H1 (cell line): ENCODE results near the gene CACNA1E. TPM values are rescaled to one million over a fixed set of nuclear protein-coding genes. Genes with fewer than 3 reads are reported as not detected.

Experiments used
- CTCF ChIA-PET: fragments of 300-600 bp; sonication (Branson Sonifier 250); formaldehyde crosslinking; loops from one replicate; lab custom pipeline; 2021; ENCODE audit not compliant: partially characterized antibody; lab: Charles Lee
- POLR2A ChIA-PET: fragments of 300-600 bp; sonication (Branson Sonifier 250); formaldehyde crosslinking; loops from one replicate; lab custom pipeline; 2021; ENCODE audit warnings: inconsistent platforms; ENCODE audit not compliant: partially characterized antibody; lab: Charles Lee
- DNase-seq, 2 experiments: peaks; one replicate each; pipeline versions ENCODE4 v3.0.0 to v3.0.0-alpha.2; 2010 to 2022; ENCODE audit warnings: low spot score in 2 of 2, low read depth in 1 of 2, mixed read lengths in 1 of 2
- FAIRE-seq: peaks from 2 replicates; lab custom pipeline; 2011; peaks lifted over from hg19 to GRCh38; lab: Jason Lieb, UNC
- H2AFZ ChIP-seq: 2 replicates; pipeline ENCODE4 v1.8.1; 2012; ENCODE audit warnings: low read length, inconsistent platforms
- H2AK5ac ChIP-seq: 2 replicates; pipeline ENCODE4 v1.6.1; 2013; ENCODE audit warnings: low read depth, low read length
- H2BK120ac ChIP-seq: replicated peaks from 2 replicates; pipeline ENCODE3; 2013; ENCODE audit warnings: low read depth, low read length, inconsistent platforms
- H2BK12ac ChIP-seq: 2 replicates; pipeline ENCODE4 v1.6.1; 2013; ENCODE audit warnings: low read depth, low read length
- H2BK15ac ChIP-seq: 2 replicates; pipeline ENCODE4 v1.6.1; 2013; ENCODE audit warnings: low read length
- H2BK20ac ChIP-seq: 2 replicates; pipeline ENCODE4 v1.6.1; 2013; ENCODE audit warnings: low read length
- H2BK5ac ChIP-seq: 2 replicates; pipeline ENCODE4 v1.6.1; 2013; ENCODE audit warnings: low read depth, low read length
- H3K14ac ChIP-seq: 2 replicates; pipeline ENCODE4 v1.6.1; 2013; ENCODE audit warnings: inconsistent platforms; ENCODE audit not compliant: insufficient read length
- H3K18ac ChIP-seq: 2 replicates; pipeline ENCODE4 v1.6.1; 2013; ENCODE audit warnings: low read length; ENCODE audit errors: extremely low read depth
- H3K23ac ChIP-seq: 2 replicates; pipeline ENCODE4 v1.6.1; 2013; ENCODE audit warnings: inconsistent platforms; ENCODE audit not compliant: insufficient read length
- H3K23me2 ChIP-seq: 2 replicates; pipeline ENCODE4 v1.6.1; 2013; ENCODE audit warnings: low read depth, low read length
- H3K27ac ChIP-seq: 2 replicates; pipeline ENCODE4 v1.6.1; 2011; ENCODE audit warnings: low read depth, low read length, inconsistent platforms
- H3K27me3 ChIP-seq, 4 experiments: replicated peaks in 1 of 4; 1 replicate in 1 of 4; 2 replicates in 3 of 4; pipeline versions ENCODE4 v1.6.1 to v1.8.1; 2011 to 2013; ENCODE audit warnings: low read length in 3 of 4, mild to moderate bottlenecking in 3 of 4, inconsistent platforms in 2 of 4, mixed read lengths in 2 of 4, moderate library complexity in 1 of 4; ENCODE audit not compliant: control insufficient read depth in 3 of 4, insufficient read depth in 3 of 4; ENCODE audit errors: extremely low read depth in 1 of 4
- H3K36me3 ChIP-seq, 4 experiments: 2 replicates each; pipeline versions ENCODE4 v1.6.1 to v1.8.1; 2011 to 2013; ENCODE audit warnings: mild to moderate bottlenecking in 4 of 4, low read length in 3 of 4, moderate library complexity in 2 of 4, control low read depth in 1 of 4, inconsistent platforms in 1 of 4; ENCODE audit not compliant: insufficient read depth in 4 of 4, control insufficient read depth in 2 of 4
- H3K4ac ChIP-seq: replicated peaks from 2 replicates; pipeline ENCODE3; 2013; ENCODE audit warnings: low read length, low read depth, mixed read lengths, inconsistent platforms; ENCODE audit not compliant: insufficient read length
- H3K4me1 ChIP-seq, 4 experiments: replicated peaks in 1 of 4; 1 replicate in 1 of 4; 2 replicates in 3 of 4; pipeline versions ENCODE4 v1.6.1 to v1.8.1; 2011 to 2013; ENCODE audit warnings: low read length in 3 of 4, inconsistent platforms in 2 of 4, mixed read lengths in 1 of 4; ENCODE audit not compliant: insufficient read depth in 4 of 4, control insufficient read depth in 3 of 4
- H3K4me2 ChIP-seq, 2 experiments: 2 replicates each; pipeline versions ENCODE4 v1.6.1 to v1.8.1; 2011 to 2013; ENCODE audit warnings: low read depth in 2 of 2, low read length in 2 of 2, control low read depth in 1 of 2, inconsistent platforms in 1 of 2, mild to moderate bottlenecking in 1 of 2; ENCODE audit not compliant: insufficient read depth in 1 of 2
- H3K4me3 ChIP-seq, 4 experiments: fragments of 200-600, 300-600 bp in 1 of 4; sonication (generic), shearing (Covaris generic), sonication (Bioruptor Twin) in 1 of 4; 2 replicates each; pipeline versions ENCODE4 v1.5.1 to v1.8.1; 2011 to 2016; ENCODE audit warnings: low read length in 4 of 4, low read depth in 3 of 4, control low read depth in 2 of 4, inconsistent platforms in 2 of 4, mild to moderate bottlenecking in 2 of 4, mixed read lengths in 1 of 4, moderate library complexity in 1 of 4; ENCODE audit not compliant: insufficient read depth in 2 of 4; ENCODE audit errors: extremely low read depth in 1 of 4
- H3K56ac ChIP-seq: replicated peaks from 2 replicates; pipeline ENCODE3; 2013; ENCODE audit warnings: low read depth, mild to moderate bottlenecking, mixed read lengths, low read length, inconsistent platforms; ENCODE audit not compliant: insufficient read length
- H3K79me1 ChIP-seq: 2 replicates; pipeline ENCODE4 v1.6.1; 2013; ENCODE audit warnings: low read depth, low read length, control low read depth
- H3K79me2 ChIP-seq, 2 experiments: 2 replicates each; pipeline versions ENCODE4 v1.6.1 to v1.8.1; 2012 to 2013; ENCODE audit warnings: low read length in 2 of 2, mild to moderate bottlenecking in 2 of 2, inconsistent platforms in 1 of 2; ENCODE audit not compliant: insufficient read depth in 2 of 2, control insufficient read depth in 1 of 2
- H3K9ac ChIP-seq, 4 experiments: replicated peaks in 1 of 4; 1 replicate in 1 of 4; 2 replicates in 3 of 4; pipeline versions ENCODE4 v1.6.1 to v1.8.1; 2011 to 2013; ENCODE audit warnings: low read depth in 3 of 4, low read length in 3 of 4, control low read depth in 2 of 4, mild to moderate bottlenecking in 2 of 4, moderate library complexity in 2 of 4, inconsistent platforms in 1 of 4; ENCODE audit errors: extremely low read depth in 1 of 4
- H3K9me3 ChIP-seq, 2 experiments: 2 replicates each; pipeline versions ENCODE4 v1.6.1 to v1.8.1; 2012 to 2013; ENCODE audit warnings: mild to moderate bottlenecking in 2 of 2, moderate library complexity in 2 of 2, control low read depth in 1 of 2, inconsistent platforms in 1 of 2, low read depth in 1 of 2, low read length in 1 of 2, mixed read lengths in 1 of 2; ENCODE audit not compliant: insufficient read depth in 2 of 2
- H4K20me1 ChIP-seq, 2 experiments: replicated peaks in 1 of 2; 2 replicates each; pipeline versions ENCODE3 to v1.8.1; 2011 to 2013; ENCODE audit warnings: inconsistent platforms in 2 of 2, low read length in 2 of 2, mild to moderate bottlenecking in 1 of 2; ENCODE audit not compliant: insufficient read depth in 2 of 2, control insufficient read depth in 1 of 2
- H4K5ac ChIP-seq: 2 replicates; pipeline ENCODE4 v1.6.1; 2013; ENCODE audit warnings: low read length, low read depth, mixed read lengths, inconsistent platforms; ENCODE audit not compliant: insufficient read length
- H4K8ac ChIP-seq: 2 replicates; pipeline ENCODE4 v1.8.0; 2013; ENCODE audit warnings: mild to moderate bottlenecking, moderate library complexity, low read length, inconsistent platforms; ENCODE audit not compliant: insufficient read depth; ENCODE audit errors: extremely low read depth
- H4K91ac ChIP-seq: replicated peaks from 2 replicates; pipeline ENCODE3; 2013; ENCODE audit warnings: low read length, mixed read lengths, inconsistent platforms; ENCODE audit not compliant: insufficient read length
- EP300 ChIP-seq, 2 experiments: IDR thresholded peaks; 1 replicate in 1 of 2; 2 replicates in 1 of 2; pipeline ENCODE4 v1.6.1; 2011 to 2012; ENCODE audit warnings: low read depth in 2 of 2, low read length in 2 of 2, mild to moderate bottlenecking in 2 of 2, borderline replicate concordance in 1 of 2, inconsistent platforms in 1 of 2, moderate library complexity in 1 of 2
- WGBS, 2 experiments: shearing (Covaris generic) in 1 of 2; methylation state at CpG; one replicate each; pipeline versions ENCODE4 v1.1.6 to v1.1.7; 2013 to 2015; ENCODE audit warnings: low lambda C conversion rate in 2 of 2, mixed read lengths in 2 of 2, inconsistent platforms in 1 of 2, low coverage in 1 of 2, missing lambda C conversion rate in 1 of 2; ENCODE audit not compliant: insufficient replicate concordance in 2 of 2, insufficient coverage in 1 of 2, insufficient read length in 1 of 2; ENCODE audit errors: extremely low coverage in 1 of 2, missing lambda C conversion rate in 1 of 2; 5-methylcytosine and 5-hydroxymethylcytosine counted together
- polyA plus RNA-seq, 7 experiments: library from polyadenylated mRNA; depleted of rRNA in 3 of 7; stranded (reverse) in 5 of 7; unstranded in 2 of 7; fragments of >200 nt in 5 of 7; fragments of 200-250 nt in 2 of 7; gene quantifications; 1 replicate in 5 of 7; 2 replicates in 1 of 7; 4 replicates in 1 of 7; pipeline versions ENCODE4 v1.2.1 to v1.2.3, GENCODE V29; 2011 to 2013; ENCODE audit warnings: missing spikeins in 2 of 7, mixed read lengths in 2 of 7
- total RNA-seq: library from RNA; stranded (reverse); fragmentation: NEBNext Ultra II Directional; extraction: Animal tissue kit (Norgen Biotek cat#: 25700); gene quantifications from 2 replicates; pipeline ENCODE4 v1.2.1, GENCODE V29; 2021

The CACNA1E gene
- total and polyA plus RNA-seq, 2 of the 8 experiments (the other 6 are each of a cell fraction or from before 2014, with no cell fraction given), result 0.98 to 1.3 TPM

DNA sequence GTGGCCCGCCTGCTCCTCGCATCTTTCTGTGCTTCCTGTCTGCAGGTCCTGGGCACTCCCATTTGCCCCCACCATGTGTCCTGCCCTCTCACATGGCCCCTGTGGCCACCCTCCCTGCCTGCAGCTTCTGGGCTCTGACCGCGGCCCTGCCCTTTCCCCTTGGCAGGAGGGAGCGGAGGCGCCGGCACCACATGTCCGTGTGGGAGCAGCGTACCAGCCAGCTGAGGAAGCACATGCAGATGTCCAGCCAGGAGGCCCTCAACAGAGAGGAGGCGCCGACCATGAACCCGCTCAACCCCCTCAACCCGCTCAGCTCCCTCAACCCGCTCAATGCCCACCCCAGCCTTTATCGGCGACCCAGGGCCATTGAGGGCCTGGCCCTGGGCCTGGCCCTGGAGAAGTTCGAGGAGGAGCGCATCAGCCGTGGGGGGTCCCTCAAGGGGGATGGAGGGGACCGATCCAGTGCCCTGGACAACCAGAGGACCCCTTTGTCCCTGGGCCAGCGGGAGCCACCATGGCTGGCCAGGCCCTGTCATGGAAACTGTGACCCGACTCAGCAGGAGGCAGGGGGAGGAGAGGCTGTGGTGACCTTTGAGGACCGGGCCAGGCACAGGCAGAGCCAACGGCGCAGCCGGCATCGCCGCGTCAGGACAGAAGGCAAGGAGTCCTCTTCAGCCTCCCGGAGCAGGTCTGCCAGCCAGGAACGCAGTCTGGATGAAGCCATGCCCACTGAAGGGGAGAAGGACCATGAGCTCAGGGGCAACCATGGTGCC is 249.1 kb downstream of the CACNA1E start:
- Histone ChIP-seq H2AFZ (no peak overlapping the region), H2BK5ac (no peak overlapping the region), H3K14ac (no peak overlapping the region), H2AK5ac (no peak overlapping the region), H3K4me3 (no peak overlapping the region), H3K23me2 (no peaks in the 10 kb centered on the region; the same call in 1 of the 2 replicates), H3K9me3 (no peaks in the 10 kb centered on the region), H3K23ac (no peak overlapping the region), H4K20me1 (no peaks in the 10 kb centered on the region), H3K56ac (no peak overlapping the region), H3K4me2 (no peak overlapping the region), H3K18ac (no peak overlapping the region), H3K79me1 (no peaks in the 10 kb centered on the region), H3K27ac (no peak overlapping the region), H4K5ac (no peak overlapping the region), H3K9ac (no peak overlapping the region), H3K79me2 (no peaks in the 10 kb centered on the region), H2BK120ac (no peak overlapping the region), H3K4me1 (no peaks in the 10 kb centered on the region; a peak in 1 of 7 replicates), H3K36me3 (no peaks in the 10 kb centered on the region), H3K4ac (no peak overlapping the region), H4K91ac (no peak overlapping the region), H2BK20ac (no peak overlapping the region), H3K27me3 (no peaks in the 10 kb centered on the region), H2BK12ac (no peak overlapping the region), H4K8ac (no peak overlapping the region; the same call in 1 of the 2 replicates), H2BK15ac (no peak overlapping the region)
- 97% methylated on average over 22 of the region's 31 CpGs; no CpG with 5 or more reads in 1 of the 2 experiments for WGBS, 2 experiments
- FAIRE-seq (no peak), DNase-seq (no peak)
- ChIA-PET CTCF (interaction anchor here (0.7 to 1.1 kb wide), 3 partner anchors 186 to 228 kb away, joined by 3 to 6 read pairs (median 3); no protein-coding TSS in a partner anchor), POLR2A (no interaction called here)
- no peak for TF ChIP-seq EP300 (IDR thresholded peaks at IDR 0.05; ENCODE audit: borderline replicate concordance in 1 of 2, low read depth in 2 of 2, low read length in 2 of 2)
